Measurements from ENCODE around the gene SNCAIP.

GRCh38 chr5:122445070-122445469, 133.0 kb downstream of the SNCAIP start:
- no peak for TF ChIP-seq CTCF (IDR thresholded peaks at IDR 0.05; ENCODE audit: insufficient read depth, low read length)
- no peak for TF ChIP-seq POLR2AphosphoS5 (IDR thresholded peaks at IDR 0.05; ENCODE audit: low read depth)
- TF ChIP-seq REST (IDR thresholded peaks at IDR 0.05; ENCODE audit: insufficient replicate concordance, low read depth): no peak
- TF ChIP-seq SPI1 (IDR thresholded peaks at IDR 0.05; ENCODE audit: borderline replicate concordance, low read depth): no peak
- no peak for TF ChIP-seq GABPA (IDR thresholded peaks at IDR 0.05; ENCODE audit: low read depth)
